ENCODE results near the gene PSMB5. TPM values are rescaled to one million over a fixed set of nuclear protein-coding genes. Genes with fewer than 3 reads are reported as not detected.
A peak's percentile ranks its signal among the peaks of the same experiment; 100 is the strongest.

PSMB5 gene
- total RNA-seq = 10 to 100 TPM; 60.4 to 60.7 TPM

DNA sequence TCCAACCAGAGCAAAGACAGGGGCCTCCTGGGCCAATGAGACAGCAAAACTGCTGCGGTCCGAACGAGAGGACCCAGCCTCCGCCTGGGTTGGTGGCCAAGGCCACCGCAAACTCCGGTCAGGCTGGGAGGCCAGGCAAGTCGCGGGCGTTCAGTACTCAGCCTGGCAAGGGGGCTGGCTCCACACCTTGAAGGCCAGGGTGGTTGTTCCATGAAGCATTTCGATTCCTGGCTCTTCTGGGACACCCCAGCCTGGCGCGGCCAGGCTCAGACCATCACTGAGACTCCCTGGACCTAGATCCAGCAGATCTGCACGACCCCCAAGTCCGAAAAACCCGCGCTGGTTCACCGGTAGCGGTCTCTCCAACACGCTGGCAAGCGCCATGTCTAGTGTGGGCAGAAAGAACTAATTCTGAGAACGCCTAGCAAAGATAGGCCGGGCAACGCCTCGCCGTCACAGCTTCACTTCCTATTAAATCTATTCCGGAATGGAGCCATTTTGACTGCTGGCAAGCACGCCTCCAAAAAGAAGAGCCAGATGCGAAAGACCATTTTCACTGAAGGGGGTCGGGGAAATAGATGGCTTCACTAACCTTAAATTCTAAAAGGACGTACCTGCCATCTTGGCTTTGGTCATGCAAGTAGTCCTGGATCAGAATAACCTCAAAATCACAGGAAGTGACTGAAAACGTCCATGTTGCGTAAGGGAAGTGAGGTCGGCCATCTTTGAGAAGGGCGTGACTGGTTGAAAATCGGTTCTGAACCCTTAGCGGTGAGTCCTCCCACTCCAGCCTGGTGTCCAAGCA lies at the start of gene PSMB5:
PSMB5 (minus strand) TSS at position 403 of the 805 bp plus-strand sequence; CDS start at position 384, 19 bp downstream.
- POLR2A ChIA-PET = no interaction called here
- CTCF ChIA-PET = interaction anchor here (0.6 to 2.5 kb wide), 9 partner anchors 12 to 1211 kb away, joined by 3 to 20 read pairs (median 5); partner anchors contain the start of gene CDH24
- Mint-ChIP-seq H3K9me3 (no peaks in the 10 kb centered on the region), H3K4me1 (peaks cover 34% of the 10 kb centered on the region), H3K4me3 (peak within 1 kb of the TSS; percentile 93), H3K36me3 (ENCODE audit: low read depth) (peaks cover 26% of the 10 kb centered on the region), H3K27me3 (no peaks in the 10 kb centered on the region), H3K27ac (peak within 1 kb of the TSS; percentile 98)
- peak; percentile 95 for DNase-seq

DNA sequence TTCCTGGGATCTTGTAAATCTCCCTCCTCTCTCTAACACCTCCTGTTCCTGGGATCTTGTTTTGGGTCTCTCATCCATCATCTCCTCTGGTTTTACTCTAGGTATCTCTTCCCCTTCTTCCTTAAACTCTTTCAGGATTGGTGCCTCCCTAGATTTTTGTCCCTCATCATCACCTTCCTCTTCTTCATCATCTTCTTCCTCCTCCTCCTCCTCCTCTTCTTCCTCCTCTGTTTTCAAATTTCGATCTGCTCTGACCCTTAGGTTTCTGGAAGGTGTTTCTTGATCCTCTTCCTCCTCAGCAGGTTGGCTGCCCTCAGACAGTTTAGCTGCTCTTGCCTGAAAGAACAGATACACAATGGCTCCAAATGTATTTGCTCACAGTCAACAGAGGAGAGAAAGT lies 45.8 kb upstream of the PSMB5 start:
- ChIA-PET CTCF (interaction anchor here (0.6 to 2.7 kb wide), 3 partner anchors 12 to 28 kb away, joined by 3 to 14 read pairs (median 8); no protein-coding TSS in a partner anchor), POLR2A (no interaction called here)
- peak overlapping the region; percentile 43 for H3K27ac Mint-ChIP-seq

DNA sequence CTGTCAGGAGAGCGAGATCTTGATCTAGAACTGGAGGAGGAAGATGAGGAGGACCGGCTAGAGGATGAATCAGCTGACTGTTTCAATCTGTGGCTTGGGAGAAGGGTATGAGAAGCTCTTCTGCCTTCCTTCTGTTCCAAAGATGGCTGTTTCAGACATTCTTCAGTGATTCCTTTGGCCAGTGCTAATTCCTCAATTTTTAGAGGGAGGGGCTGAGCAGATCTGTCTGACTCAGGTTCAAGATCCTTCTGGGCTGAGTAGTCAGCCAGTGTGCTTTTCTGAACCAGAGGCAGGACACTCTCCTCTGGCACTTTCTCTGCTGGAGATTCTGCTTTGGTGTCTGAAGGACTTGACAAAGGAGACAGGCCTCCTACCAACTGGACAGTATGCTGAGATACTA lies 45.0 kb upstream of the PSMB5 start:
- CTCF ChIA-PET = interaction anchor here (2.7 kb wide), 1 partner anchor 11 kb away, joined by 14 read pairs; no protein-coding TSS in a partner anchor
- H3K36me3 Mint-ChIP-seq (ENCODE audit: low read depth) = peaks cover 51% of the 10 kb centered on the region
- H3K4me3 Mint-ChIP-seq = no peak overlapping the region
- DNase-seq = no peak
- no peaks in the 10 kb centered on the region for H3K9me3 Mint-ChIP-seq
- H3K4me1 Mint-ChIP-seq = no peaks in the 10 kb centered on the region
- POLR2A ChIA-PET = no interaction called here
- H3K27ac Mint-ChIP-seq = no peak overlapping the region
- H3K27me3 Mint-ChIP-seq = no peaks in the 10 kb centered on the region

More for the DNA sequence above, 45.8 kb upstream of the PSMB5 start:
- Mint-ChIP-seq H3K4me3 (no peak overlapping the region), H3K9me3 (no peaks in the 10 kb centered on the region), H3K4me1 (no peaks in the 10 kb centered on the region), H3K27me3 (no peaks in the 10 kb centered on the region), H3K36me3 (ENCODE audit: low read depth) (peaks cover 49% of the 10 kb centered on the region)
- DNase-seq = no peak

DNA sequence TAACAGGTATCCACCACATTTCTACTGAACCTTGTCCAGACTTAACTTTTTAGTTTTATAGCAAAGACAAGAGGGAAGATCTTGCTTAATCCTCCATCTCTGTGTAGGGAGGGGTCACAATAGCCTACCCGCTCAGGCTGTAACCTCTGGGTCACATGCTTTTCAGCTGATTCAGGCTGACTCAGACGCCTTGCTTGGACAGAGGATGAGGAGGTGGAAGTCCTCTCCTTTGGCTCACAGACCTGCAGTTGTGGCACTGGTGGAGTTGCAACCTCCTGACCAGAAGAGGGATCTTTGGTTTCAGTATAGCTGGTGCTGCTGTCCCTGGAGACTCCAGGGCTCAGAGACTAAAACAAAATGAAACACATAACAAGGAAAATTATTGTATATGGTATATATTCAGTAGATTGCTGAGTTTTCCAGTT lies 44.0 kb upstream of the PSMB5 start:
- H3K9me3 Mint-ChIP-seq = no peaks in the 10 kb centered on the region
- no peaks in the 10 kb centered on the region for H3K4me1 Mint-ChIP-seq
- no peak overlapping the region for H3K4me3 Mint-ChIP-seq
- H3K27ac Mint-ChIP-seq = no peak overlapping the region
- DNase-seq = no peak
- ChIA-PET POLR2A (no interaction called here), CTCF (interaction anchor here (2.4 to 2.7 kb wide), 2 partner anchors 10 to 16 kb away, joined by 16 read pairs; partner anchors contain the start of genes ACIN1 and C14orf119)
- no peaks in the 10 kb centered on the region for H3K27me3 Mint-ChIP-seq
- H3K36me3 Mint-ChIP-seq (ENCODE audit: low read depth) = peaks cover 52% of the 10 kb centered on the region

DNA sequence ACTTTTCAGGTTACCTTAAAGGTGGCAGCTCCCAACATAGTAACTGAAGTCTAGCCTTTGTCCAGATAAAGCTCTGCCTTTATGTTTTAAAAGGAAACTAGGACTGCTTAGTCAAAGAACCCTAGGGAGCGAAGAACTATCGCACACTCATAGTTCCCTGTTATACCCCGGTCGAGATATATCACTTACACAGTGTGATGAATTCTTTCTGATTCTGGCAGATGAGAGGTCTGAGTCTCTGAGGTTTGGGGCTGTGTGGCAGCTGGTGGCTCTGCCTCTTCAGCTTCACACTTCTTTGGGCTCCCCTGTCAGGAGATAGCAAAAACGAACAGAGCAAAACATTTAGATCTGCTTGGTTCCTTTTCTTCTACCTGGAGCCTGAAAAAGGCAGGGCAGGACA lies 43.3 kb upstream of the PSMB5 start:
- ChIA-PET POLR2A (no interaction called here), CTCF (interaction anchor here (0.8 to 2.7 kb wide), 8 partner anchors 8 to 25 kb away, joined by 3 to 19 read pairs (median 9); partner anchors contain the start of genes ACIN1 and C14orf119)
- H3K4me1 Mint-ChIP-seq = no peaks in the 10 kb centered on the region
- no peak for DNase-seq
- H3K27me3 Mint-ChIP-seq = no peaks in the 10 kb centered on the region
- H3K36me3 Mint-ChIP-seq (ENCODE audit: low read depth) = peaks cover 52% of the 10 kb centered on the region
- H3K27ac Mint-ChIP-seq = peak overlapping the region; percentile 5
- H3K4me3 Mint-ChIP-seq = no peak overlapping the region
- no peaks in the 10 kb centered on the region for H3K9me3 Mint-ChIP-seq

DNA sequence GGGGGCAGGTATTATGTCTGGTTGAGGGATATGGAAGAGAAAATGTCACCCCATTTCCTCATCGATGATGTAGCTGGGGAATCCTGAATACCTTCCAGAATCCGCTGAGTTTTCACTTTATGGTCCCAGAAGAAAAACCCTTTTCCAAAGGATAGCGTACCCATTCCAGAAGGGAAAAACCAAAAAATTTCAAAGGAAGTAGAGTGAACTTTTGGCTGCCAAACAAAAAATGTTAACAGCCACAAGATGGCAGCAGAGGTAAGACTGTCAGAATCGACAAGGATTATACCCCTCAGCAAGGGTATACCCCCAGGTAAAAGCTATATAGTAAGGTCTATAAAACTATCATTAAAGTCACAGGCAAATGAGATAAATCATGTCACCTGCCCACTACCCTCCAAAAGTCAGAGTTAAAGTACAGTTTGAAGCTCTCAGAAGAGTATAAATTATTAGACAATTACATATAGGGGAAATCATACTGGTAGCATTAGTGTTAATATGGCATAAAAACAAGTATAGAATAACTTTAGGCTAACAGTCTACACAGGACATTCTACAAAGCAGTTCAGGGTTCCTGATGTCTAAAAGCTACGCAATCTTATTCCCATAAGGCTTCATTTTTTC lies 42.2 kb upstream of the PSMB5 start:
- ChIA-PET POLR2A (interaction anchor here (0.7 kb wide), 1 partner anchor 17 kb away, joined by 3 read pairs; no protein-coding TSS in a partner anchor), CTCF (interaction anchor here (0.6 to 2.7 kb wide), 13 partner anchors 8 to 534 kb away, joined by 3 to 19 read pairs (median 5); partner anchors contain the start of genes ACIN1, C14orf119, CDH24 and SLC7A8)
- peak; percentile 59 for DNase-seq
- Mint-ChIP-seq H3K27ac (no peak overlapping the region), H3K4me1 (peaks cover 5% of the 10 kb centered on the region), H3K27me3 (no peaks in the 10 kb centered on the region), H3K4me3 (no peak overlapping the region), H3K36me3 (ENCODE audit: low read depth) (peaks cover 57% of the 10 kb centered on the region), H3K9me3 (no peaks in the 10 kb centered on the region)

DNA sequence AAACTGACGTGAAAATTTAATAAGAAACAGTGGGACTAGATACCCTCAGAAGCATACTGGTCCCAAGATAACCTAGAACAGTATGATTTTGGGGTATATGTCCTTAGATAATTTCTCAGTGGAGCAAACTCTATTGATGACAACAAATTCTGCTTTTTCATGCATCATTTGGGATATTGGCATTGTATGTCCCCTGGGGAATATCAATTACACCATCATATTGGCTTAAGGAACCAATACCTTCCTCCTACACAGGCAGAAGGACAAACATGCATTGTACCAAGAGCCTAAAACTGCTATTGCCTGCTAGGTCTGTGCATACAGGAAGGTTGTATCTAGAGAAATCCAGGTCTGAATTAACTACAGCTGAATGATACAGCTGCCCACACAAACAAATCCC lies 40.2 kb upstream of the PSMB5 start:
- no peaks in the 10 kb centered on the region for H3K27me3 Mint-ChIP-seq
- CTCF ChIA-PET = interaction anchor here (0.6 to 1.7 kb wide), 3 partner anchors 17 to 89 kb away, joined by 3 to 4 read pairs (median 4); partner anchors contain the start of gene CDH24
- H3K27ac Mint-ChIP-seq = no peak overlapping the region

DNA sequence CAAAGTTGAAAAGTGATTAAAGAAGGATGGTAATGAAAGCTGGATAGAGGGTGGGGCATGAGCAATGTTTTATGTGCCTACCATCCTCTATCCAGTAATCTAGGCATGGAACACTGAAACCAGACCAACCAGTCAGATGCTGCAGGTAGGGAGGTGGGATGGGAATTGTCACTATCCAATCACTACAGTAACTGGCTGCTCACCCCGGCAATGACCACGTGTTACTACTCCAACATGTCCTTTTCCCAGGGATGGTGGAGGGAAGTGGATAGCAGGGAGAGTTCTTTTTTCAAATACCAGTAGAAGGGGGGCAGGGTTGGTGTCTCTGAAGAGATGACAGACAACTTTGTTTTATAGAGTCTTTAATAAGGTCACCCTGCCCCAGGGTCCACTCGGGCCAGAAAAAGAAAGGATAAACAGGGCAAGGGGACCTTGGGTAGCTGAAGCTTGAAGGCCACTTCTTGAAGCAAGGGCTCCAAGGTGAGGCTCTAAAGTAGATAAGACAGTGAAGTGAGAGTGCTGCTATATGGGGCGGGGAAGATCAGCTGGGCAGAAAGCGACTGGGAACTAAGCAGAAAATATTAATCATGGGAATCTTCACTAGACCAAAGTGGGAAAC lies 37.3 kb upstream of the PSMB5 start:
- no peak for DNase-seq
- H3K27ac Mint-ChIP-seq = peak overlapping the region; percentile 86

More for the DNA sequence above, 40.2 kb upstream of the PSMB5 start:
- POLR2A ChIA-PET = no interaction called here
- H3K9me3 Mint-ChIP-seq = no peaks in the 10 kb centered on the region
- H3K36me3 Mint-ChIP-seq (ENCODE audit: low read depth) = peaks cover 60% of the 10 kb centered on the region
- DNase-seq = no peak
- H3K4me1 Mint-ChIP-seq = peaks cover 20% of the 10 kb centered on the region
- no peak overlapping the region for H3K4me3 Mint-ChIP-seq

DNA sequence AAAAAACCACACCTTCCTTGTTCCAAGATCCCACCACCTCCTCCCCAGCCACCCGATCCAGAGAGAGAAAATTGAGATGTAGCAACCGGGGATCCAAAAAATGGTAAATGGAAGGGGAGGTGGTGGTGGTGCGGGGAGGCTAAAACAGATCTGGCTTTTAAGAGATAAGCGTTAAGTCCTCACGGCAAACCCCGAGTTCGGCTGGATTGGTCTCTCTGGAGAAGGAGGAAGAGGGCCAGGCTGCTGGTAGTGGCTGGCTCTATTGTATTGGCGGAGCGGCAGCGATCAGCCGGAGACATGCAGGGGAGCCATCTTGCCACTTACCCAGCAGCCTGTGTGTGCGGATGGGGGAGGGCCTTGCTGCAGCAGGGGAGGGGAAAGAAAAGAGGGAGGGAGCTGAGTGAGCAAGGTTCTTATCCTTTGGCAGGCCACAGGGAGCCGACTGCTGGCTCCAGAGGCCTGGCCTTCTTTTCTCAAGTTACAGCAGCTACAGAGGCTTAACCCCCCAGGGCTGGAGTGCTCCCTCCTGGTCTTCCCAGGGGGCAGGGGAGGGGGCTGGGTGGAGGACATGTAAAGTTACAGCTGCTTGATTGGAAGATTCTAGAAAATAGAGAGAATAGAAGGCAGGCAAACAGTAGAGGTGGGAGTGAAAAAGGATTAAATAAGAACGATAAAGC lies 36.7 kb upstream of the PSMB5 start:
- ChIA-PET POLR2A (interaction anchor here (1.0 kb wide), 1 partner anchor 23 kb away, joined by 3 read pairs; no protein-coding TSS in a partner anchor), CTCF (interaction anchor here (0.6 to 3.0 kb wide), 11 partner anchors 9 to 85 kb away, joined by 3 to 12 read pairs (median 4); partner anchors contain the start of genes ACIN1, C14orf119, CDH24 and PSMB5)
- Mint-ChIP-seq H3K36me3 (ENCODE audit: low read depth) (peaks cover 45% of the 10 kb centered on the region), H3K27ac (peak overlapping the region; percentile 86), H3K9me3 (no peaks in the 10 kb centered on the region), H3K27me3 (no peaks in the 10 kb centered on the region), H3K4me3 (peak overlapping the region; percentile 87), H3K4me1 (peaks cover 32% of the 10 kb centered on the region)
- DNase-seq = peak; percentile 88

More for the DNA sequence above, 37.3 kb upstream of the PSMB5 start:
- CTCF ChIA-PET = interaction anchor here (1.1 to 3.0 kb wide), 8 partner anchors 9 to 85 kb away, joined by 4 to 12 read pairs (median 6); partner anchors contain the start of genes ACIN1, C14orf119, CDH24 and PSMB5
- Mint-ChIP-seq H3K36me3 (ENCODE audit: low read depth) (peaks cover 48% of the 10 kb centered on the region), H3K4me3 (peak overlapping the region; percentile 87), H3K9me3 (no peaks in the 10 kb centered on the region), H3K4me1 (peaks cover 32% of the 10 kb centered on the region), H3K27me3 (no peaks in the 10 kb centered on the region)
- POLR2A ChIA-PET = interaction anchor here (0.6 to 1.0 kb wide), 2 partner anchors 22 to 311 kb away, joined by 3 read pairs; no protein-coding TSS in a partner anchor

DNA sequence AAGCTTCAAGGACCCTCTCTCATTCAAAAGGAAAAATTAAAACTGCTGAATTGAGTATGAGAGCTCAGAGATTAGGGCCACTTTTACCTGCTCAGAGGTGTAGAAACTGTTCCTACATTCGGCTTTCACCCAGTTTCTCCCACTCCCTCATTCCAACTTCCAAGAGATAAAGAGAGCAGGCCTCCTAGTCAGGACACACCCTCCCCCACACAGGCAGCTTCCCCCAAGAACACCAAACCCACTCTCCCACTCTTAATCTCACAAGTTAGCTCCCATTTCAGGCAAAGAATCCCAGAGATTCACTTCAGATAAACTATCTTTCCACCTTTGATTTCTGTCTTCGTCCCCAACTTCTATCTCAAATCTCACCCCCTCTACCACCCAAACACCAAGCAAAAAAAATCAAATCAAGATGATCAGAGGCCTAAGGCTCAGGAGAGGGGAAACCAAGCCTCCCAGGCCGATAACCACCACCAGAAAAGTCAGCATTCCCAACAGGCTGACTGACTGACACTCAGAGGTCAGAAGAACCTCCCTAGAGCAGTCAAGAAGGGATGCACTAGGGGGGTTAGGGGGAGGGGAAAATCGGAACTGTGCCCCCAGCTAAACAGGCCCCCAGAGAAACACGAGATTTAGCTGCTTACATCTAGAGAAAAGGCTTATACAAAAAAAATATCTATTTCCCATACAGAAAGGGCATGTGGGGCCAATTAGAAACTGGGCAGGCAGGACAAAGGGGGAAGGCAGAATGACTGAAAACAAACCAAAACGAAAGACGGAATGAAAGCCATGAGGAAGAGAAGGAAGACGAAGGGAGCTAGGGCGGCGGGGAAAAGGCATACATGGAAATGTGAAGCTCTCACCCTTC lies 35.8 kb upstream of the PSMB5 start:
- ChIA-PET CTCF (interaction anchor here (0.6 to 3.0 kb wide), 11 partner anchors 12 to 84 kb away, joined by 3 to 12 read pairs (median 4); partner anchors contain the start of genes ACIN1, C14orf119, CDH24 and PSMB5), POLR2A (no interaction called here)
- Mint-ChIP-seq H3K36me3 (ENCODE audit: low read depth) (peaks cover 44% of the 10 kb centered on the region), H3K4me1 (peaks cover 37% of the 10 kb centered on the region), H3K9me3 (no peaks in the 10 kb centered on the region), H3K27me3 (no peaks in the 10 kb centered on the region), H3K4me3 (peak overlapping the region; percentile 87), H3K27ac (peak overlapping the region; percentile 86)
- DNase-seq = no peak

DNA sequence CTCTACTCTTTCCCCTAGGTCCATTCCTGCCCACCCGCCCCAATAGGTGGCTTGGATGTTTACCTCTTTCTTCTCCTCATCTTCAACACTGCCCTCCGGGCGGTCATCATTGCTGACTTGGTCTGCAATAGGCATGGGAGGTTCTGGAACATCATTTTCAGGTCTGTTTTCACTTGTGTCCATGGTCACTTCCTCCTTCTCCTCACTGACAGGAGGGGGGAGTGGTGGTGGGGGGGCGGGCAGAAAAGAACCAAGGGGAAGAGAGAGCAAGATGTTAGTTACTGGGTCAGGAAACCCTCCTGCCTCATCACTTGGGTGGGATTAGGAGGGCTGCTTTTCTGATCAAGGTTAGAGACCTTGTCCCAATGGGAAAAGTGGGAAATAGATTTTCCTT lies 34.7 kb upstream of the PSMB5 start:
- CTCF ChIA-PET = interaction anchor here (0.6 to 2.1 kb wide), 39 partner anchors 8 to 513 kb away, joined by 3 to 48 read pairs (median 5); partner anchors contain the start of genes ACIN1, AJUBA, C14orf119 and CDH24
- Mint-ChIP-seq H3K27me3 (no peaks in the 10 kb centered on the region), H3K9me3 (no peaks in the 10 kb centered on the region), H3K36me3 (ENCODE audit: low read depth) (peaks cover 39% of the 10 kb centered on the region), H3K27ac (no peak overlapping the region), H3K4me3 (peak overlapping the region; percentile 46), H3K4me1 (peaks cover 37% of the 10 kb centered on the region)
- POLR2A ChIA-PET = interaction anchor here (0.7 to 1.1 kb wide), 3 partner anchors 11 to 83 kb away, joined by 3 to 4 read pairs (median 3); partner anchors contain the start of genes ACIN1 and C14orf119
- no peak for DNase-seq

Measured in activated CD4-positive, alpha-beta T cell treated with anti-CD3 and anti-CD28 coated beads, Interleukin-2, amount 10 ng/mL, durations not matched to agents 7 days and 5 days (primary cell).